ENCODE data around the gene TRMT1. TPM values are rescaled to one million over a fixed set of nuclear protein-coding genes. Genes with fewer than 3 reads are reported as not detected.

Gene TRMT1
- total and polyA plus RNA-seq, 2 of the 8 experiments (the other 6 are each of a cell fraction or from before 2014, with no cell fraction given): 77.4 to 99.3 TPM

DNA sequence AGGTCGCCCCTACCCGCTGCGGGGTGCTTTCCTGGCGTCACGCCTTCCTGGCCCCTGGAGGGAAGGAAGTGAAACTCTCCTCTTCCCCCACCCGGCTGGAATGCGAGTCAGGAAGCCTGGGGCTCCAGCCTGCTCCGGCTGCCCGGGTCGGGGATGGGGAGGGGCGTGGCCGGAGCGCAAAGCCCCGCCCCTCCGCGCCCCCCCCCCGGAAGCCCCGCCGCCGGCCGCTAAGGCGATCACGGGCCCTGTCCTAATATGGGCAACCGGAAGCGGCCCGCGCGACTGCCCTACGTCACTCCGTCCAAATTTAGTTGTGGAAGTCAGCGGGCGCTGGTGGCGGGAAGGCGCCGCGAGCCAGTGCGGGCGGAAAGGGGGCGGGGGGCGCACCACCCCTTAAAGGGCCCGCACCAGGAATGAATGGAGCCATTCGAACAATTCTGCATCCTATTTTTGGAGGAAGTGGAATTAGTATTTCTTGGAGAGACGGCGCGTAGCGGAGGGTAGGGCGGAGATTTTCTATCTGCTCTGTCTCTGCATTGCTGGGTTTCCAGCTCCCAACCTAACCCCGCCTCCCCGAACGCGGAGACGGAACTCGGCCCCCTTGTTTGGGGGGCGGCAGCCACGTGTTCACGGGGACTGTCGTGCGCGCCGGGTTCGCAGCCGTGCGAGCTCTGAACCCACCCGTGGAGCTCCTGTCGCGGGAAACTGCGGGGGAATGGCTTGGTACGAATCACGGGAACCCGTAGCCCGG is 35.2 kb upstream of the TRMT1 start (continued):
- TF ChIP-seq, protein P1, sequence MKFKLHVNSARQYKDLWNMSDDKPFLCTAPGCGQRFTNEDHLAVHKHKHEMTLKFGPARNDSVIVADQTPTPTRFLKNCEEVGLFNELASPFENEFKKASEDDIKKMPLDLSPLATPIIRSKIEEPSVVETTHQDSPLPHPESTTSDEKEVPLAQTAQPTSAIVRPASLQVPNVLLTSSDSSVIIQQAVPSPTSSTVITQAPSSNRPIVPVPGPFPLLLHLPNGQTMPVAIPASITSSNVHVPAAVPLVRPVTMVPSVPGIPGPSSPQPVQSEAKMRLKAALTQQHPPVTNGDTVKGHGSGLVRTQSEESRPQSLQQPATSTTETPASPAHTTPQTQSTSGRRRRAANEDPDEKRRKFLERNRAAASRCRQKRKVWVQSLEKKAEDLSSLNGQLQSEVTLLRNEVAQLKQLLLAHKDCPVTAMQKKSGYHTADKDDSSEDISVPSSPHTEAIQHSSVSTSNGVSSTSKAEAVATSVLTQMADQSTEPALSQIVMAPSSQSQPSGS (IDR thresholded peaks at IDR 0.05; ENCODE audit: low read length): peak; percentile 12; the same call in 1 of the 2 replicates

Measured in H1 (cell line).